ENCODE results near the gene ADIG.

ADIG gene

GRCh38 chr20:38633577-38634093, 52.6 kb downstream of the ADIG start:
- DNase-seq (ENCODE audit: low read depth): no peak

- DNase-seq (ENCODE audit: low read depth): no peak
Observed at GRCh38 chr20:38635721-38636288, 54.8 kb downstream of the ADIG start.

Measured in non-pigmented ciliary epithelial cell (primary cell).